NCI-H460 (cell line): ENCODE data around the gene NMRAL1. TPM values are rescaled to one million over a fixed set of nuclear protein-coding genes. Genes with fewer than 3 reads are reported as not detected.

ENCODE experiments used
- DNase-seq: peaks from one replicate; pipeline ENCODE4 v3.0.0-alpha.2; 2016; ENCODE audit warnings: low read depth; ENCODE audit errors: extremely low read depth
- total RNA-seq: library from RNA; depleted of rRNA; stranded (reverse); fragments of >200 nt; shearing (Covaris generic); gene quantifications from 2 replicates; pipeline ENCODE4 v1.2.3, GENCODE V29; 2014

NMRAL1 gene
- total RNA-seq, 1 experiment from 2014 or later = 47.9 TPM

GRCh38 chr16:4467916-4468315, 6.5 kb downstream of the NMRAL1 start:
- DNase-seq = no peak

- no peak for DNase-seq
These were observed 8.2 kb downstream of the NMRAL1 start for GRCh38 chr16:4465977-4466779.

- no peak for DNase-seq
These were observed 10.8 kb downstream of the NMRAL1 start for GRCh38 chr16:4463522-4464163.

GRCh38 chr16:4461250-4462085, 13.0 kb downstream of the NMRAL1 start:
- DNase-seq = no peak

GRCh38 chr16:4460936-4461249, 13.5 kb downstream of the NMRAL1 start:
- DNase-seq = no peak

- DNase-seq = no peak
These were observed 18.5 kb downstream of the NMRAL1 start for GRCh38 chr16:4455951-4456350.

- DNase-seq = no peak
These were observed 19.3 kb downstream of the NMRAL1 start for GRCh38 chr16:4455081-4455480.

- no peak for DNase-seq
These were observed 19.8 kb downstream of the NMRAL1 start for GRCh38 chr16:4454623-4455022.

GRCh38 chr16:4452674-4453073, 21.8 kb downstream of the NMRAL1 start:
- no peak for DNase-seq

- peak; percentile 79 for DNase-seq
These were observed 23.4 kb downstream of the NMRAL1 start for GRCh38 chr16:4450931-4451519.

GRCh38 chr16:4450430-4450829, 24.0 kb downstream of the NMRAL1 start:
- no peak for DNase-seq

GRCh38 chr16:4443986-4444385, 30.4 kb downstream of the NMRAL1 start:
- DNase-seq = no peak

- DNase-seq = no peak
These were observed 31.2 kb downstream of the NMRAL1 start for GRCh38 chr16:4443271-4443670.

- no peak for DNase-seq
These were observed 32.1 kb downstream of the NMRAL1 start for GRCh38 chr16:4442371-4442770.

GRCh38 chr16:4437366-4437765, 37.1 kb downstream of the NMRAL1 start:
- DNase-seq = no peak

GRCh38 chr16:4435337-4436067, 38.9 kb downstream of the NMRAL1 start:
- no peak for DNase-seq

- no peak for DNase-seq
These were observed 40.3 kb downstream of the NMRAL1 start for GRCh38 chr16:4433914-4434787.

GRCh38 chr16:4433228-4433627, 41.2 kb downstream of the NMRAL1 start:
- DNase-seq = no peak

GRCh38 chr16:4431023-4431422, 43.4 kb downstream of the NMRAL1 start:
- DNase-seq = no peak

GRCh38 chr16:4428500-4428899, 45.9 kb downstream of the NMRAL1 start:
- DNase-seq = no peak
